NT2/D1 (cell line): Measurements from ENCODE around the gene EP400.

Experiments
- DNase-seq: peaks from one replicate; pipeline ENCODE4 v3.0.0-alpha.2; 2011; ENCODE audit warnings: low read depth, low spot score
- H3K27me3 ChIP-seq: 2 replicates; pipeline ENCODE4 v1.6.0; 2011; ENCODE audit warnings: mild to moderate bottlenecking; ENCODE audit not compliant: insufficient read length, insufficient read depth
- H3K36me3 ChIP-seq: 2 replicates; pipeline ENCODE4 v1.6.1; 2011; ENCODE audit warnings: mild to moderate bottlenecking, low read length, mixed read lengths; ENCODE audit not compliant: insufficient read depth, insufficient read length
- H3K4me1 ChIP-seq: 2 replicates; pipeline ENCODE4 v1.5.1; 2011; ENCODE audit not compliant: insufficient read depth, insufficient read length
- H3K4me3 ChIP-seq: 2 replicates; pipeline ENCODE4 v1.5.1; 2011; ENCODE audit warnings: low read depth; ENCODE audit not compliant: insufficient read length
- H3K9ac ChIP-seq: 2 replicates; pipeline ENCODE4 v1.6.0; 2011; ENCODE audit warnings: low read depth; ENCODE audit not compliant: insufficient read length
- H3K9me3 ChIP-seq: 2 replicates; pipeline ENCODE4 v1.5.1; 2011; ENCODE audit warnings: mild to moderate bottlenecking, low read length; ENCODE audit not compliant: insufficient read depth
- SUZ12 ChIP-seq: IDR thresholded peaks from 2 replicates; pipeline ENCODE4 v1.6.1; 2011; ENCODE audit not compliant: insufficient read length, insufficient read depth; ENCODE audit errors: extremely low read depth
- YY1 ChIP-seq: IDR thresholded peaks from 2 replicates; pipeline ENCODE4 v1.6.1; 2011; ENCODE audit not compliant: insufficient read length, insufficient read depth
- ZNF274 ChIP-seq: IDR thresholded peaks from 2 replicates; pipeline ENCODE4 v1.6.1; 2011; ENCODE audit warnings: mild to moderate bottlenecking, low read depth, low read length

The EP400 gene

GRCh38 chr12:132006056-132006680 is 56.4 kb downstream of the EP400 start:
- H3K36me3 ChIP-seq, result peaks cover 70% of the 10 kb centered on the region
- H3K27me3 ChIP-seq, result no peaks in the 10 kb centered on the region
- no peak overlapping the region for H3K4me3 ChIP-seq
- H3K9ac ChIP-seq, result no peak overlapping the region
- TF ChIP-seq YY1 (no peak), ZNF274 (no peak), SUZ12 (no peak)
- DNase-seq, result no peak
- no peaks in the 10 kb centered on the region for H3K9me3 ChIP-seq
- H3K4me1 ChIP-seq, result no peaks in the 10 kb centered on the region

GRCh38 chr12:132007041-132007440 is 57.3 kb downstream of the EP400 start:
- TF ChIP-seq YY1, result no peak
- no peak for TF ChIP-seq SUZ12
- TF ChIP-seq ZNF274, result no peak
- Histone ChIP-seq H3K4me1 (no peaks in the 10 kb centered on the region), H3K36me3 (peaks cover 79% of the 10 kb centered on the region), H3K27me3 (no peaks in the 10 kb centered on the region), H3K9me3 (no peaks in the 10 kb centered on the region), H3K4me3 (no peak overlapping the region), H3K9ac (no peak overlapping the region)
- DNase-seq, result no peak

- no peaks in the 10 kb centered on the region for H3K27me3 ChIP-seq
- H3K9ac ChIP-seq, result no peak overlapping the region
- peaks cover 90% of the 10 kb centered on the region for H3K36me3 ChIP-seq
- TF ChIP-seq SUZ12, result no peak
- TF ChIP-seq ZNF274, result no peak
- no peak for TF ChIP-seq YY1
- H3K9me3 ChIP-seq, result no peaks in the 10 kb centered on the region
- no peak for DNase-seq
- H3K4me3 ChIP-seq, result no peak overlapping the region
- peaks cover 4% of the 10 kb centered on the region for H3K4me1 ChIP-seq
Measured at GRCh38 chr12:132009336-132009859, 59.7 kb downstream of the EP400 start.

GRCh38 chr12:132012919-132013568 is 63.3 kb downstream of the EP400 start:
- H3K9ac ChIP-seq, result no peak overlapping the region
- no peak for DNase-seq
- no peaks in the 10 kb centered on the region for H3K27me3 ChIP-seq
- TF ChIP-seq ZNF274 (no peak), SUZ12 (no peak), YY1 (no peak)
- H3K9me3 ChIP-seq, result no peaks in the 10 kb centered on the region
- peaks cover 92% of the 10 kb centered on the region for H3K36me3 ChIP-seq
- peaks cover 7% of the 10 kb centered on the region for H3K4me1 ChIP-seq
- H3K4me3 ChIP-seq, result no peak overlapping the region

GRCh38 chr12:132014092-132014914 is 64.6 kb downstream of the EP400 start:
- TF ChIP-seq YY1 (no peak), SUZ12 (no peak), ZNF274 (no peak)
- no peak for DNase-seq

GRCh38 chr12:132014915-132015280 is 65.2 kb downstream of the EP400 start:
- no peak for DNase-seq
- H3K4me1 ChIP-seq, result peaks cover 7% of the 10 kb centered on the region
- TF ChIP-seq ZNF274 (no peak), YY1 (no peak)
- no peak overlapping the region for H3K4me3 ChIP-seq
- H3K36me3 ChIP-seq, result peaks cover 96% of the 10 kb centered on the region
- no peak overlapping the region for H3K9ac ChIP-seq
- no peaks in the 10 kb centered on the region for H3K27me3 ChIP-seq
- H3K9me3 ChIP-seq, result no peaks in the 10 kb centered on the region

More at GRCh38 chr12:132014092-132014914, 64.6 kb downstream of the EP400 start:
- peaks cover 95% of the 10 kb centered on the region for H3K36me3 ChIP-seq
- no peak overlapping the region for H3K9ac ChIP-seq
- no peak overlapping the region for H3K4me3 ChIP-seq
- no peaks in the 10 kb centered on the region for H3K27me3 ChIP-seq
- peaks cover 7% of the 10 kb centered on the region for H3K4me1 ChIP-seq
- no peaks in the 10 kb centered on the region for H3K9me3 ChIP-seq
